Dedifferentiated amniotic fluid mesenchymal stem cell (primary cell): Measurements from ENCODE around the gene SLC34A2.
"Not testable (repeated sequence)": the region's sequence is repeated elsewhere in the genome, so short reads cannot be mapped to it uniquely, and the experiment has no call there.

Experiments used
- DNase-seq: peaks from one replicate; pipeline ENCODE4 v3.0.0-alpha.2; 2016; ENCODE audit errors: extremely low spot score

SLC34A2 gene, protein sequence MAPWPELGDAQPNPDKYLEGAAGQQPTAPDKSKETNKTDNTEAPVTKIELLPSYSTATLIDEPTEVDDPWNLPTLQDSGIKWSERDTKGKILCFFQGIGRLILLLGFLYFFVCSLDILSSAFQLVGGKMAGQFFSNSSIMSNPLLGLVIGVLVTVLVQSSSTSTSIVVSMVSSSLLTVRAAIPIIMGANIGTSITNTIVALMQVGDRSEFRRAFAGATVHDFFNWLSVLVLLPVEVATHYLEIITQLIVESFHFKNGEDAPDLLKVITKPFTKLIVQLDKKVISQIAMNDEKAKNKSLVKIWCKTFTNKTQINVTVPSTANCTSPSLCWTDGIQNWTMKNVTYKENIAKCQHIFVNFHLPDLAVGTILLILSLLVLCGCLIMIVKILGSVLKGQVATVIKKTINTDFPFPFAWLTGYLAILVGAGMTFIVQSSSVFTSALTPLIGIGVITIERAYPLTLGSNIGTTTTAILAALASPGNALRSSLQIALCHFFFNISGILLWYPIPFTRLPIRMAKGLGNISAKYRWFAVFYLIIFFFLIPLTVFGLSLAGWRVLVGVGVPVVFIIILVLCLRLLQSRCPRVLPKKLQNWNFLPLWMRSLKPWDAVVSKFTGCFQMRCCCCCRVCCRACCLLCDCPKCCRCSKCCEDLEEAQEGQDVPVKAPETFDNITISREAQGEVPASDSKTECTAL

GRCh38 chr4:25654971-25655963 is at the start of gene SLC34A2:
Gene SLC34A2, plus strand, starts transcription at chr4:25655851. Its CDS starts 6,650 bp downstream, at chr4:25662501.
- no peak for DNase-seq

DNA sequence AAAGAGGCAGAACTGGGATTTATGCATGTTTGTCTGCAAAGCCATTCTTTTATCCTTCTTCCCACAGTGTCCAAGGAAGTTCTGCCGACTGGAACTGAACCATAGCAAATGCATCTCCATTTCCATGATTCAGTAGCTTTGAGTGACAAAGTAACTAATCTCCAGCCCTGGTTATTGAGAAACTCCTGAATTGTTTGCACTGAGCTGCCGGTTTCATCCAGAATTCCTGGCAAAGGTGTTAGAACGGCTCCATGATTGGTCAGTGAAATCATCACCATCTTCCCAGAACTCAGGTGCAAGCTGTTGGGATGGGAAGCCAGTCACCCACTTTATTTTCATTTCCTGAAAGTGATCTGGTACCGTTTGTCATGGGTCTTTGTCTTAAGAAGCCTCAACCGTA is 47.0 kb upstream of the SLC34A2 start:
- no peak for DNase-seq

DNA sequence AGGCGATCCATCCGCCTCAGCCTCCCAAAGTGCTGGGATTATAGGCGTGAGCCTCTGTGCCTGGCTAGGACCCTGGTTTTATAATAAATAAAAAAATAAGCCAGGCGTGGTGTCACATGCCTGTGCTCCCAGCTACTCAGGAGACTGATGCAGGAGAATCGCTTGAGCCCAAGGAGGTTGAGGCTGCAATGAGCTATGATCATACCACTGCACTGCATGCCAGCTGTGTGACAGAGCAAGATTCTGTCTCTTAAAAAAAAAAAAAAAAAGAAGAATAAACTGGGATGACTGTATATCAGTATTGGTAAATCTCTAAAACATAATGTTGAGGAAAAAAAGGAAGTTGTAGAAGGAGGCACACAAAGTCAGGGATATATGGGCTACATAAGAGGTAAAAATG is 45.7 kb upstream of the SLC34A2 start:
- DNase-seq = no peak

DNA sequence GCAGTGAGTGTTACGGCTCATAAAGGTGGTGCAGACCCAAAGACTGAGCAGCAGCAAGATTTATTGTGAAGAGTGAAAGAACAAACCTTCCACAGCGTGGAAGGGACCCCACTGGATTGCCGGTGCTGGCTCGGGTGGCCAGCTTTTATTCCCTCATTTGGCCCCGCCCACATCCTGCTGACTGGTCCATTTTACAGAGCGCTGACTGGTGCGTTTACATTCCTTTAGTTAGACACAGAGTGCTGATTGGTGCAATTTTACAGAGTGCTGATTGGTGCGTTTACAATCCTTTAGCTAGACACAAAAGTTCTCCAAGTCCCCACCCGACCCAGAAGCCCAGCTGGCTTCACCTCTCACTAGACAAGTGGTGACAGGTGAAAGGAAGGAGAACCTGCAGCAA is 42.0 kb upstream of the SLC34A2 start:
- DNase-seq = not testable (repeated sequence)

DNA sequence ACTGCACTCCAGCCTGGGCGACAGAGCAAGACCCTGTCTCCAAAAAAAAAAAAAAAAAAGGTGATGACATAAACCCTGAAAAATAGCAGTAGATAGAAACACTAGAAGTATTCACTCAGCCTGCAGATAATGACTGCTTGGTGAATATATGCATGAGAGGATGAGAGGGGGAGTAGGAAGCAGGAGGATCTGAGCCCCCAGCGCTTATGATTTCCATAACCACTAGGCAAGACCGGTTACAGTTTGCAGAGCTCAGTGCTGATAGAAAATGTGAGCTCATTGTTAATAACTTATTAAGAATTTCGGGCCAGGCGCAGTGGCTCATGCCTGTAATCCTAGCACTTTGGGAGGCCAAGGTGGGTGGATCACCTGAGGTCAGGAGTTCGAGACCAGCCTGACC is 40.8 kb upstream of the SLC34A2 start:
- DNase-seq = no peak

DNA sequence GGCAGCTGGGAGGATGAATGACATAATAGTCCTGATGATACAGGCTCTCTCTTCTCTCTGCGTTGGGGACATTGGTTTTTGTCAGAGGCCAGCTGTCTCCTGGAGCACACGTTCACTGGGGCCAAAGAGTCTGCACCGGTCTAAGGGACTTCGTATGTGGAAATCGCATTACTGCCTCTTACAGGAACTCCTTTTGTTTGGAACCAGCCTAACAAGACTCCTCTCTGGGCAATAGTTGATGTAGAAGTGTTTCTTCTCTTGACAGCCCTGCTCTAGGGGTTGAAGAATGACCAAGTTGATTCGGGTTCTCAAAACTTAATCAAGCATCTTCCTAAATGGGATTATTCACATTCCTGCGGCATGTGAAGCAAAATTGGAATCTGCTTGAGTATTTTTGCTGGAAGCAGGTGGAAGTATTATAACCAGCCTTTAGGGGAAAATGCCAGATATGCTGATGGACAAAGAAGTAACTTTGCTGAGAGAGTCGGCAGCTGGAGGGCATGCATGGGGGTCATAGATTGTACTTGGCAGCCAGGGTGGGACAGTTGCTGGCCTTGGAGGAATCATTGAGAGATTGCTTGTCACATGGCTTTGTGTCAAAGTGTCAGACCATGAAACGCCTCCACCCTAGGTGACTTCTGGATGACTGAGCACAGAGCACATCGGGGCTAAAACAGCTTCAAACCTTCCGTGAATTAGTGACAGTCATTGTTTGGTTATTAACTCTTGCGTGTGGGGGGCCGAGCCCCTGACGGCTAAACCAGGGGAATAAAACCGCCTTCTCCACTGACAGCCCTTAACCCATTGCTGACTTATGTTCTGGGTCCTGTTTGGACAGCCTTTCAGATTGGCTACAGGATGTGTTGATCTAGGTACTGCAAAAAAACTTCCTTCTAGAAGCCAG is 34.4 kb upstream of the SLC34A2 start:
- DNase-seq = no peak

- no peak for DNase-seq
Observed at GRCh38 chr4:25624616-25625015, 31.0 kb upstream of the SLC34A2 start.

- no peak for DNase-seq
Observed at GRCh38 chr4:25628451-25628850, 27.2 kb upstream of the SLC34A2 start.

DNA sequence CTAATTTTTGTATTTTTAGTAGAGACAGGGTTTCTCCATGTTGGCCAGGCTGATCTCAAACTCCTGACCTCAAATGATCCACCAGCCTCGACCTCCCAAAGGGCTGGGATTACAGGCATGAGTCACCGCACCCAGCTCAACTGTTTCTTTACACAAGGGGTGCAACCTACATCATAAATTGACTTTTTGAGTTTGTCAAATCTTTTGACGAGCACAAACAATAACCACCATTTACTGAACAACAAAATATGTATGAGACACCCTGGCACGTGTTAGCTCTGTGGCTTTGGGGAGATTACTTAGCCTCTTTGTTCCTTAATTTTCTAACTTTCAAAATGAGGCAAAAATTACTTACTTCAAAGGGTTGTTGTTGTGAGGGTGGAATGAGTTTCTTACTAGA is 23.5 kb upstream of the SLC34A2 start:
- DNase-seq = no peak

DNA sequence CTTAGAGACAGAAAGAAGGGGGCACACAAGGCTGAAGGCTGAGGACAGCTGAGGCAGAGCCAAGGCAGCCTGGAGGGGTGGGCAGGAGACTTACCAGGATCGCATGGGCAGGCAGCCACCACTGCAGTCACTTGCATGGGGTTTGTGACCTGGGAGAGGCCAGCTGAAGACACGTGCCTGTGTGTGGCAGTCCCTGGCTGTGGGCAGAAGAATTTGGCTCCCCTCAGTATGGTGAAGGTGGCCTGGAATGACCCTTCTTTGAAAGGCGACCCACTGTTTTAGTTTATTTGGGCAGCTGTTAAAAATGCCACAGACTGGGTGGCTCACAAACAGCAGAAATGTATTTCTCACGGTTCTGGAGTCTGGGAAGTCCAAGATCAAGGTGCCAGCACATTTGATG is 22.1 kb upstream of the SLC34A2 start:
- no peak for DNase-seq

DNA sequence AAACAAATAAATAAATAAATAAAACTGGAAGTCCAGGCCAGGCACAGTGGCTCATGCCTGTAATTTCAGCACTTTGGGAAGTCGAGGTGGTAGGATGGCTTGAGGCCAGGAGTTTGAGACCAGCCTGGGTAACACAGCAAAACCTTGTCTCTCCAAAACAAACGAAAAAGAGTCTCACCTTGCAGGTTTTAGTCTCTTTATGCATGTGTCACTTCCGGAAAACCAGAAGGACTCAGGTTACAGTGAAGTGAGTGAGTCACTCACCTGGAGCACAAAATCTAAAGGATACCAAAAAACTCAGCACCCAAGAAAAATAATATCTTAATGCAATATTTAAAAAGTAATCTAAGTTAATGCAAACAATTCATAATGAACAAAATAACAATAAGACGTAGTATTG is 20.1 kb upstream of the SLC34A2 start:
- DNase-seq = no peak

DNA sequence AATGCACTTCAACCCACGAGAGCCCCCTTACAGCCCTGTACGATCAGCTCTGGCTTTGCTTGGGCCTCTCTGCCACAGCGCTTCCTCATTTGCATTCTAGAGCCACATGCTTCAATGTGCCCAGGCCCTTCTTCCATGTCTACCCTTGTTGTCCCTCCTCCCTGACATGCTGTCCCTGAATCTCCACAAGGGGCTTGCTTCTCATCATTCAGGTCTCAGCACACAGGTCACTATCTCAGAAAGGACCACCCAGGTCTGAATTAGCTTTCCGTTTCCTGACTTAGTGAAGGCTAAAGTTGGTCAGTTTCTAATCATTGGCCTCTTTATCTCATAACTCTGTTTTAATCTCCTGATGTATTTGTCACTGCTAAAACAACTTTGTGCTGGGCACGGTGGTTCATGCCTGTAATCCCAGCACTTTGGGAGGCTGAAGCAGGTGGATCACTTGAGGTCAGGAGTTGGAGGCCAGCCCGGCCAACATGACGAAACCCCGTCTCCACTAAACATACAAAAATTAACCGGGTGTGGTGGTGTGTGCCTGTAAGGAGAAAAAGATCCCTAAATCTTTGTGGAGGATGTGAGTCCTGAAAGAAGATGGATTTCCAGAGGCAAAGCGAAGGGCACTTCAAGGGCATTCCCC is 17.9 kb upstream of the SLC34A2 start:
- DNase-seq = no peak

GRCh38 chr4:25638221-25638601 is 17.4 kb upstream of the SLC34A2 start:
- DNase-seq = no peak

- DNase-seq = no peak
Observed at GRCh38 chr4:25638806-25639205, 16.8 kb upstream of the SLC34A2 start.

GRCh38 chr4:25650311-25650710 is 5.3 kb upstream of the SLC34A2 start:
- no peak for DNase-seq

DNA sequence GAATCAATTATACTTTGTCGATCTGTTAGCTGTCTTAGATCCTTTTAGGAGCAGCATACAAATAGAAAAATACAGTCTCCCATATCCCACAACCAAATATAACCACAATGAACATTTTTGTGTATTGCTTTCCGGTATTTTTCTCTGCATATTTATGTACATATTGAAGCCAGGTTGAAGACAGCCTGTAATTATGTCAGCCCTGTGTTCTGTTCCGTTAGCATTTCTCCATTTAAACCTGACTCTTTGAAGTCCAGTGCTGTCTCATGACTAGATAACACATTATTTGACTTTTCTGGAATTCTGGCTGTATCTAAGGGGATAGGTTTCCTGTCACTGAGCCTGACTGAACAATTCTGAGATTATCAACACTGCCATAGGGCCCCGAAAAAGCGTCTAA is 4.0 kb upstream of the SLC34A2 start:
- DNase-seq = no peak

DNA sequence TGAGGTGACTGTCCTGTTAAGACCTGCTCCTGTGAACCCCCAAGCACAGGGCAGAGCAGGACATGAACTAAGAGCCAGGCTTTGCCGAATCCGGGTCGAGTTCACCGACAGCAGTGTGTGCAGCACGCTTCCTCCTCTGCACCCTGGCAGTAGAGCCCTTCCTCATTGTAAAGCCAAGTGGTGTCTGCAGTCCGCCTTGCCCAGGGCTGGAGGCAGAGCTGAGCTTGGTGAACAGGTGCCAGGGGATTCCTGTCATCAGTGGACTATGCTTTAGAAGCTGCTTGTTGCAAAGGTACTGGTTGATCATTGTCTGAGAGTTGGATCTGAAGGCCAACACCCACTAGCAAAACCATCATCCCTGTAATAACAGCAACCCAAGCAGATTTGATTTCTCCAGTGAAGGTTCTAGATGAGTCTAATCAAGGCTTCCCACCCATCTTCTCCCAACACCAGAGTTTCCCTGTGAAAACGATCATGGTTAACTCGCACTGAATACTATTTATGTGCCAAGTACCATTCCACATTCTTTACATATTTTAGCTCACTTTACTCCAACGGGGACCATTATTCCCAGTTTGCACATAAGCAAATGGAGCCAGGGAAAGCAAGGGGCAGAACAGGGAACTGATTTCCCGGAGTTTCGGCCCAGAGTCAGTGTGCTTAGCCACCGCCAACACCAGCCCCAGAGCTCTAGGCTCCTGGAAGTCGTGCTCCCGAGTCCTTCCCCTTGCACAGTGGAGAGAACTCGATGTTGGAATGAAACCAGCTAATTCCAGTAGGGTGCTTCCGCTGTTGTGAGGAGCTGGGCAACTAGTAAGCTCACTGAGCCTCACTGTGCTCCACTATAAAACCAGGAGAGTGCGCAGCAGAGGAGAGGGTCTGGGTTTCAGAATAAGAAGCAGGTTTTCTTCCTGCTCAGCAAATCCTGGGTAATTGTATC is 1.4 kb upstream of the SLC34A2 start:
- no peak for DNase-seq

DNA sequence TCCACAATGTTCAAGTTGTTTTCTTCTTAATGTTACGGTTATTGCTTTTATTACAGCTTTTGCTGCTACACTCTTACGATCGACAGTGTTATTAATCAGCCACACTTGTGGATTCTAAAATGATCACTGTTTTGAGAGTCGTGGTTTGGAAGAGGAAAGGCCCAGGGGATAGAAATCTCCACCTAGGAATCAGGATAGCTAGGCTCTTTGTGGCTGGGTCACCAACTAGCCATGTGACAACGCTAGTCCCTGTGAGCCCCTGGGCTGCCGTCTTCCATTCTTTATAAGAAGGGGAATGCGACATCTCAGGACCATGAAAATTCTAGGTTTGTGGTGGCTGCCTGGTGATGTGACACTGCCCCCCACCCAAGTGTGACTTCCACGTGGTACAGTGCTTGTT is 380 bp downstream of the SLC34A2 start:
- DNase-seq = no peak

- DNase-seq = no peak
Observed at GRCh38 chr4:25658357-25658771, 2.7 kb downstream of the SLC34A2 start.
